GM19372 (cell line): ENCODE data around the gene FRMD5.

Source experiments
- ATAC-seq: cut with Tn5 transposase; IDR thresholded peaks from one replicate; pipeline ENCODE4 v1.9.1; 2021; ENCODE audit warnings: mild to moderate bottlenecking, low read depth, moderate library complexity; ENCODE audit not compliant: unreplicated experiment

The FRMD5 gene

DNA sequence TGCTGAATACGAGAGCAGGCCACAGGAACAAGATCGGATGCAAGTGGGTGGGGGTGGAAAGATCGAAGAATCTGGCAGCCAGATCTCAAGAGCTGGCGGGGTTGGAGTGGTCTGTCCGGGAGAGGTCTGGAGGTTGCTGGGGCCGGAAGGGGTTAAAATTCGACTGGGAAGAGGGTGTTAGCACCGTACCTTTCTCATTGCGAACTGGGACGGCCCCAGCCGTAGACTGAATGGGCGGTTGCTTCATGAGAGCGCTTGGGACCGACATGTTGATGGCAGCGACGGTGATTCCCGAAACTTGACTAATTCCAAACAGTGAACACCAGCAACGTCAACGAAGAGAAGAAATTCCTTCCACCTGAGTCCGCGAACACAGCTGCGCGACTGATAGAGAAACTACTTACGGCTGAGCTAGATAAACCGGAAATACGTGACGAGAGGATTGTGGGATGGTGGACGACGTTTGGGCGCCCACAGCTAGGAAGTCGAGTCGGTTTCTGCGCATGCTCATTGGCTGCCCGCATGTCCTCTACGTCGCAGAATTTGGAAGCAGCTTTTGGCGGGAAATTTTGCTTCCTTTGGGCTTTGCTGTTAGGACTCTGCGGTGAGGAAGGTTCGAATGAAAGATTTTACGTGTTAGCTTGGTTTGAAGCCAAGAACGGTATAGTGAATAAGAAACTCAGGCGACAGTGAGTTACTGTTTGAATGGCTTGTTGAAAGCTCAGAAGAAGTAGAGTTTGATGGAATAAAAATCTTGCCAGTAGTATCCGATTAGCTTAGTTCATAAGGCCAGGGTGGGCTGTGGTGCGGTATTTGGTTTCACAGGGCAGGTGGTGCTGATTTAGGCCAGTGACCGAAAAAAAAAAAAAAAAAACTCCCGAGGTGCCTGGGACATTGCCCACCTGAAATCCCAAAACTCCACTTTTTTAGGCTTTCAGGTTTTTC is 370.5 kb downstream of the FRMD5 start, which contains the start of gene MFAP1:
TSS of gene MFAP1 (minus strand) at position 389 of the 945 bp plus-strand sequence. CDS start at position 268, 121 bp downstream.
- peak; percentile 70 for ATAC-seq

DNA sequence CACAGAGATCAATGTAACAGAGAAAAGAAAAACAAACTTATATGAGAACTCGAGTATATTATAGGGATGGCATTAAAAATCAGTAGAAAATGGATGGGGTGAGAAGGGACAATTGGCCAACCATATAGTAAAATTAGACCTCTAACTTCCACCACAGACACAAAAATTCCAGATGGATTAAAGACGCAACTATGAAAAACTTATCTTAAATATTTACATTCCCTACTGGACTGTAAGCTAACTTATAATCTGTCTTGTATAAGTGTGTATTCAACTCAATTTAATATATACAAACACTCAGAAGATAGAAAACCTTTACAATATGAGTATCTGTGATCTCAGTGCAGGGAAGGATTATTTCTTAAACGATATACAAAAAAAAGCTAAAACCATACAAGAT is 373.6 kb downstream of the FRMD5 start:
- no peak for ATAC-seq
